K562 (cell line): ENCODE results near the gene B3GAT1. TPM values are rescaled to one million over a fixed set of nuclear protein-coding genes. Genes with fewer than 3 reads are reported as not detected.
A peak's percentile ranks its signal among the peaks of the same experiment; 100 is the strongest.

ENCODE experiments used
- ATAC-seq: fragments of 200-7000 bp; cut with Tn5 transposase; 3 replicates; pipeline ENCODE4 v1.9.1; 2020; ENCODE audit warnings: moderate library complexity
- BruUV-seq: library from RNA; stranded (reverse); fragments of 400-500 nt; replicated peaks from 2 replicates; lab custom pipeline; 2021; lab: Mats Ljungman, UMichigan
- CTCF ChIA-PET: fragments of 300-600 bp; formaldehyde crosslinking; extraction: SDS; loops from one replicate; lab custom pipeline; 2021; ENCODE audit warnings: low intra/inter-chr PET ratio; lab: Yijun Ruan, JAX
- POLR2A ChIA-PET: fragments of 300-600, 350-650 bp; sonication (Branson Sonifier 250); formaldehyde crosslinking; extraction: SDS; loops from one replicate; lab custom pipeline; 2021; ENCODE audit warnings: antibody characterized with exemption, inconsistent platforms; lab: Yijun Ruan, JAX
- DNase-seq, 4 experiments: peaks; one replicate each; pipeline versions ENCODE4 v3.0.0 to v3.0.0-alpha.2; 2011 to 2018; ENCODE audit warnings: low spot score in 3 of 4, mixed read lengths in 3 of 4; ENCODE audit errors: extremely low read depth in 1 of 4
- FAIRE-seq: peaks from 2 replicates; lab custom pipeline; 2011; peaks lifted over from hg19 to GRCh38; lab: Jason Lieb, UNC
- H2AFZ ChIP-seq: 2 replicates; pipeline ENCODE4 v1.6.0; 2011; ENCODE audit warnings: low read depth, low read length, control low read depth, inconsistent platforms
- H3K27ac ChIP-seq: fragments of 200-600 bp; 3 replicates; pipeline ENCODE4 v1.8.0; 2011; ENCODE audit warnings: low read depth, mild to moderate bottlenecking, control low read depth, inconsistent platforms, low read length, moderate library complexity, mixed read lengths; ENCODE audit errors: extremely low read depth
- H3K27me3 ChIP-seq, 2 experiments: fragments of 300-600 bp in 1 of 2; 2 replicates in 1 of 2; 3 replicates in 1 of 2; pipeline versions ENCODE4 v1.6.0 to v1.8.0; 2011; ENCODE audit warnings: inconsistent platforms in 2 of 2, low read length in 2 of 2, mild to moderate bottlenecking in 1 of 2, mixed read lengths in 1 of 2, moderate library complexity in 1 of 2; ENCODE audit not compliant: control insufficient read depth in 2 of 2, insufficient read depth in 2 of 2
- H3K36me3 ChIP-seq: fragments of 300-600 bp; 3 replicates; pipeline ENCODE4 v1.8.0; 2011; ENCODE audit warnings: mild to moderate bottlenecking, low read length, inconsistent platforms; ENCODE audit not compliant: control insufficient read depth, insufficient read depth
- H3K4me1 ChIP-seq, 2 experiments: fragments of 200-600 bp in 1 of 2; replicated peaks in 1 of 2; 2 replicates in 1 of 2; 3 replicates in 1 of 2; pipeline versions ENCODE4 v1.5.1 to v1.8.0; 2011; ENCODE audit warnings: inconsistent platforms in 2 of 2, low read length in 2 of 2, mild to moderate bottlenecking in 1 of 2, mixed read lengths in 1 of 2, moderate library complexity in 1 of 2; ENCODE audit not compliant: control insufficient read depth in 2 of 2, insufficient read depth in 2 of 2
- H3K4me2 ChIP-seq: 2 replicates; pipeline ENCODE4 v1.6.1; 2011; ENCODE audit warnings: low read length, control low read depth, inconsistent platforms, mixed read lengths; ENCODE audit not compliant: insufficient read depth
- H3K4me3 ChIP-seq: fragments of 200-600 bp; sonication (generic), shearing (Covaris generic); 2 replicates; pipeline ENCODE4 v1.5.1; 2016; ENCODE audit warnings: control low read depth, inconsistent platforms
- H3K79me2 ChIP-seq: fragments of 200-600 bp; 3 replicates; pipeline ENCODE4 v1.8.0; 2011; ENCODE audit warnings: low read length, inconsistent platforms; ENCODE audit not compliant: control insufficient read depth, insufficient read depth
- H3K9ac ChIP-seq, 2 experiments: 2 replicates each; pipeline versions ENCODE4 v1.6.0 to v1.6.1; 2011; ENCODE audit warnings: low read depth in 2 of 2, low read length in 2 of 2, control low read depth in 1 of 2, inconsistent platforms in 1 of 2, mild to moderate bottlenecking in 1 of 2, mixed read lengths in 1 of 2; ENCODE audit not compliant: insufficient read depth in 1 of 2
- H3K9me1 ChIP-seq: one replicate; pipeline ENCODE4 v1.6.0; 2011; ENCODE audit warnings: inconsistent platforms, mild to moderate bottlenecking, low read length, moderate library complexity; ENCODE audit not compliant: control insufficient read depth, insufficient read depth
- H3K9me3 ChIP-seq: replicated peaks from 2 replicates; pipeline ENCODE4 v1.5.1; 2011; ENCODE audit warnings: low read depth, low read length, inconsistent platforms; ENCODE audit not compliant: control insufficient read depth, insufficient read depth
- H4K20me1 ChIP-seq: replicated peaks from 2 replicates; pipeline ENCODE4 v1.6.1; 2011; ENCODE audit warnings: low read length, inconsistent platforms, mixed read lengths; ENCODE audit not compliant: control insufficient read depth, insufficient read depth
- RAD21 ChIP-seq, 2 experiments: fragments of 250-450 bp in 1 of 2; fragments of 450-650 bp in 1 of 2; sonication (Bioruptor Pico) in 1 of 2; formaldehyde crosslinking in 1 of 2; IDR thresholded peaks in 1 of 2; conservative IDR thresholded peaks in 1 of 2; 2 replicates each; pipeline versions ENCODE4 v1.4.0 to v1.8.0; 2020 to 2022; ENCODE audit warnings: mild to moderate bottlenecking in 2 of 2, moderate library complexity in 1 of 2
- ZBED1 ChIP-seq: IDR thresholded peaks from 2 replicates; pipeline ENCODE4 v1.6.1; 2014
- WGBS: fragments of 100-300 bp; shearing (Covaris generic); methylation state at CpG from one replicate; pipeline ENCODE4 v1.1.6; 2016; ENCODE audit warnings: low coverage, mixed read lengths; ENCODE audit not compliant: insufficient coverage; ENCODE audit errors: missing lambda C conversion rate; 5-methylcytosine and 5-hydroxymethylcytosine counted together
- in situ Hi-C: fragments of 300-500 bp; cut with MboI; formaldehyde crosslinking; loops from 4 replicates; pipeline ENCODE4 v1.15.0; 2018; ENCODE audit warnings: inconsistent platforms, mixed read lengths
- intact Hi-C: fragments of 100-400 bp; cut with micrococcal nuclease; formaldehyde crosslinking; loops from 2 replicates; pipeline ENCODE4 v1.14.2; 2022
- polyA plus RNA-seq, 8 experiments: library from polyadenylated mRNA; depleted of rRNA in 4 of 8; stranded (reverse) in 5 of 8; unstranded in 3 of 8; fragments of >200 nt; fragmentation: Nextera tagmentation in 2 of 8; fragmentation: Illumina TruSeq in 1 of 8; extraction: Ambion mirVana in 2 of 8; extraction: Trizol in 1 of 8; gene quantifications; 2 replicates each; pipeline versions ENCODE4 v1.2.1 to v1.2.3, GENCODE V29; 2011 to 2014; ENCODE audit warnings: inconsistent platforms in 1 of 8, missing spikeins in 1 of 8
- total RNA-seq, 7 experiments: library from RNA; depleted of rRNA in 6 of 7; stranded (reverse); fragments of >200 nt in 6 of 7; fragmentation: Illumina TruSeq in 2 of 7; extraction: Trizol in 2 of 7; gene quantifications; 2 replicates each; pipeline versions ENCODE4 v1.2.1 to v1.2.3, GENCODE V29; 2011 to 2021; ENCODE audit warnings: low replicate concordance in 1 of 7
- TF ChIP-seq, protein P1 (sequence below): IDR thresholded peaks from 2 replicates; pipeline ENCODE4 v1.6.1; 2011; ENCODE audit warnings: borderline replicate concordance, low read depth, mild to moderate bottlenecking, moderate library complexity, low read length; ENCODE audit not compliant: insufficient read depth, poor library complexity, severe bottlenecking
- TF ChIP-seq, protein P2 (sequence below), 3 experiments: IDR thresholded peaks in 2 of 3; conservative IDR thresholded peaks in 1 of 3; 2 replicates each; pipeline ENCODE4 v1.5.1; 2011 to 2012; ENCODE audit warnings: low read length in 3 of 3, mild to moderate bottlenecking in 3 of 3, control low read depth in 2 of 3, improper control_type of control experiment in 1 of 3, inconsistent platforms in 1 of 3, low read depth in 1 of 3, mixed read lengths in 1 of 3, moderate library complexity in 1 of 3; ENCODE audit not compliant: insufficient read depth in 2 of 3

Gene B3GAT1
- total and polyA plus RNA-seq, 9 of the 15 experiments (the other 6 are each of a cell fraction or from before 2014, with no cell fraction given), result 0.01 to 0.53 (median 0.14) TPM; not detected in 1

DNA sequence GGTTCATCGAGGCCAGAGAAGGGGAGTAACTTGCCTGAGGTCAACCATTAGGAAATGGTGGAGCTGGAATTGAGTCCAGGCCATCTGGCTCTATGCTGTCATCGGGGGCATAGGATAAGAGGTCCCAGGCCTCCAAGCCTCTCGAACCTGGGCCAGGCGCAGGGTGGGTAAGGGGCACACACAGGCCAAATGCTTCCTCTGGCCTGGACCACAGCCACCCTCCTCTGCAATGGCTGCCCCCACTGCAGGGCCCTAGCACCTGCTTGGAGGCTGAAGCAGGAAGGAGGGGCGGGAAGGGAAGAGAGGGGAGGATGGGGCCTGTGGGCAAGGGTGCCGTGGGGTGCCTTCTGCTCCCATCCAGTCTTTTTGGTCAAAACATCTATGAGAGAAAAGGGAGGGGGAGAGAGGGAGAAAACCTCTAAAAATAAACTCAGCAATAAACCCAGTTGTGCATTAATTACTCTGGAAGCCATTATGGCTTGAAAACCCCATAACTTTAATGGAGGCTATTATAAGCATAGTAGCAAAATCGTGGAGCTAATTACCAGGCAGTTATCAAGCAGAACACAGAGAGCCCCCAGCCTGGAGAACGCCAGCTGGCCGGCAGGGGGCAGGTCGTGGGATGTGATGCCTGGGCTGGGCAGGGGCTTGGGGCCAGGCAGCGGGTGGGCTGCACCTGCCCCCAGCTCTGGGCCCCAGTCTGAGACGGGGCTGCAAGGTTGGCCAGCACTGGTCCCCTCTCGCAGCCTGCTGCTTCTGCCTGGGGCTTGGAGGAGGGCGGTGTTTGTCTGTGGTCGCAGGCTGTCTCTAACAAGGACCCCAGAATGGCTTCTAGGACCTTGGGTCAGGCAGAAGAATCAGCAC, 21.1 kb downstream of the B3GAT1 start:
- FAIRE-seq (no peak), ATAC-seq (peak; percentile 54), DNase-seq (peak in 2 of 4 experiments; percentile 26 to 28)
- Histone ChIP-seq H3K36me3 (no peaks in the 10 kb centered on the region), H3K79me2 (no peaks in the 10 kb centered on the region), H3K9me1 (peaks cover 6% of the 10 kb centered on the region), H3K27ac (no peak overlapping the region), H3K27me3 (peaks cover 13 to 69% of the 10 kb centered on the region in 2 experiments; a peak in 4 of 5 replicates), H2AFZ (no peak overlapping the region), H3K4me2 (no peak overlapping the region), H3K9me3 (no peaks in the 10 kb centered on the region), H3K9ac (no peak overlapping the region), H3K4me1 (no peaks in the 10 kb centered on the region), H4K20me1 (peaks cover 17% of the 10 kb centered on the region), H3K4me3 (no peak overlapping the region)
- 6% methylated on average over 13 of the region's 15 CpGs for WGBS
- in situ Hi-C loops, result no loop called here
- intact Hi-C loops, result loop anchor here (10.0 kb wide), 1 partner anchor 334 kb away; no protein-coding TSS in a partner anchor
- ChIA-PET CTCF (no interaction called here), POLR2A (interaction anchor here (0.7 kb wide), 1 partner anchor 27 kb away, joined by 3 read pairs; no protein-coding TSS in a partner anchor)
- BruUV-seq, result no TSS peak
- TF ChIP-seq, protein P1, sequence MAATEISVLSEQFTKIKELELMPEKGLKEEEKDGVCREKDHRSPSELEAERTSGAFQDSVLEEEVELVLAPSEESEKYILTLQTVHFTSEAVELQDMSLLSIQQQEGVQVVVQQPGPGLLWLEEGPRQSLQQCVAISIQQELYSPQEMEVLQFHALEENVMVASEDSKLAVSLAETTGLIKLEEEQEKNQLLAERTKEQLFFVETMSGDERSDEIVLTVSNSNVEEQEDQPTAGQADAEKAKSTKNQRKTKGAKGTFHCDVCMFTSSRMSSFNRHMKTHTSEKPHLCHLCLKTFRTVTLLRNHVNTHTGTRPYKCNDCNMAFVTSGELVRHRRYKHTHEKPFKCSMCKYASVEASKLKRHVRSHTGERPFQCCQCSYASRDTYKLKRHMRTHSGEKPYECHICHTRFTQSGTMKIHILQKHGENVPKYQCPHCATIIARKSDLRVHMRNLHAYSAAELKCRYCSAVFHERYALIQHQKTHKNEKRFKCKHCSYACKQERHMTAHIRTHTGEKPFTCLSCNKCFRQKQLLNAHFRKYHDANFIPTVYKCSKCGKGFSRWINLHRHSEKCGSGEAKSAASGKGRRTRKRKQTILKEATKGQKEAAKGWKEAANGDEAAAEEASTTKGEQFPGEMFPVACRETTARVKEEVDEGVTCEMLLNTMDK, result peak; percentile 29
- no peak for TF ChIP-seq ZBED1
- TF ChIP-seq, protein P2, sequence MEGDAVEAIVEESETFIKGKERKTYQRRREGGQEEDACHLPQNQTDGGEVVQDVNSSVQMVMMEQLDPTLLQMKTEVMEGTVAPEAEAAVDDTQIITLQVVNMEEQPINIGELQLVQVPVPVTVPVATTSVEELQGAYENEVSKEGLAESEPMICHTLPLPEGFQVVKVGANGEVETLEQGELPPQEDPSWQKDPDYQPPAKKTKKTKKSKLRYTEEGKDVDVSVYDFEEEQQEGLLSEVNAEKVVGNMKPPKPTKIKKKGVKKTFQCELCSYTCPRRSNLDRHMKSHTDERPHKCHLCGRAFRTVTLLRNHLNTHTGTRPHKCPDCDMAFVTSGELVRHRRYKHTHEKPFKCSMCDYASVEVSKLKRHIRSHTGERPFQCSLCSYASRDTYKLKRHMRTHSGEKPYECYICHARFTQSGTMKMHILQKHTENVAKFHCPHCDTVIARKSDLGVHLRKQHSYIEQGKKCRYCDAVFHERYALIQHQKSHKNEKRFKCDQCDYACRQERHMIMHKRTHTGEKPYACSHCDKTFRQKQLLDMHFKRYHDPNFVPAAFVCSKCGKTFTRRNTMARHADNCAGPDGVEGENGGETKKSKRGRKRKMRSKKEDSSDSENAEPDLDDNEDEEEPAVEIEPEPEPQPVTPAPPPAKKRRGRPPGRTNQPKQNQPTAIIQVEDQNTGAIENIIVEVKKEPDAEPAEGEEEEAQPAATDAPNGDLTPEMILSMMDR (IDR thresholded peaks at IDR 0.05 in 2 of 3, conservative IDR thresholded peaks at IDR 0.05 in 1 of 3; ENCODE audit: insufficient read depth in 2 of 3, low read depth in 1 of 3, low read length in 3 of 3), result peak; percentile 15 to 42 (median 32); a peak in 3 of 6 replicates
- peak in 1 of 2 experiments; percentile 14; a peak in 1 of 4 replicates for TF ChIP-seq RAD21 (CRISPR knock-in tag; conservative IDR thresholded peaks at IDR 0.05 in 1 of 2, IDR thresholded peaks at IDR 0.05 in 1 of 2)
